Measurements from ENCODE around the gene SPOCK1. TPM values are rescaled to one million over a fixed set of nuclear protein-coding genes. Genes with fewer than 3 reads are reported as not detected.

The SPOCK1 gene
- polyA plus RNA-seq, 3 donors = 1.8 to 5.7 (median 2.1) TPM

- peaks cover 3 to 5% of the 10 kb centered on the region in 2 donors for H3K9me3 ChIP-seq (replicated peaks in 1 of 2; ENCODE audit: control insufficient read depth in 1 of 2, insufficient read depth in 1 of 2, low read length in 2 of 2)
- no peak overlapping the region for H3K9ac ChIP-seq (ENCODE audit: insufficient read depth, low read length, poor library complexity, severe bottlenecking)
- H3K4me3 ChIP-seq (replicated peaks in 1 of 3; ENCODE audit: low read depth in 2 of 3, low read length in 3 of 3) = no peak overlapping the region
- TF ChIP-seq CTCF (IDR thresholded peaks at IDR 0.05) = no peak
- no peaks in the 10 kb centered on the region for H3K4me1 ChIP-seq (ENCODE audit: control insufficient read depth in 1 of 2, insufficient read depth in 2 of 2, low read length in 2 of 2)
- H3K36me3 ChIP-seq (replicated peaks in 1 of 2; ENCODE audit: control insufficient read depth in 1 of 2, insufficient read depth in 2 of 2, low read length in 2 of 2) = no peaks in the 10 kb centered on the region
- no peak overlapping the region for H3K4me2 ChIP-seq (replicated peaks; ENCODE audit: extremely low read depth, low read length, poor library complexity, severe bottlenecking)
- peaks cover 0 to 11% of the 10 kb centered on the region in 2 donors for H3K36me3 Mint-ChIP-seq
- H4K20me1 ChIP-seq (ENCODE audit: insufficient read depth, low read length) = no peaks in the 10 kb centered on the region
- intact Hi-C loops (cut with micrococcal nuclease) = no loop called here
- no peak overlapping the region for H2AFZ ChIP-seq (ENCODE audit: insufficient read depth, low read depth, low read length, poor library complexity, severe bottlenecking)
- WGBS (ENCODE audit: insufficient coverage) = 87% methylated on average over 4 of the region's 5 CpGs
- no peaks in the 10 kb centered on the region for H3K4me1 Mint-ChIP-seq
- peaks cover 0 to 5% (median 3%) of the 10 kb centered on the region in 3 donors for H3K27me3 Mint-ChIP-seq (ENCODE audit: low read depth in 3 of 3)
- H3K27ac Mint-ChIP-seq = no peak overlapping the region
- H3K79me2 ChIP-seq (ENCODE audit: insufficient read depth, low read length) = no peaks in the 10 kb centered on the region
- peaks cover 8 to 25% (median 18%) of the 10 kb centered on the region in 7 donors for H3K9me3 Mint-ChIP-seq
- H3K27me3 ChIP-seq (ENCODE audit: control insufficient read depth in 2 of 2, insufficient read depth in 2 of 2, low read length in 2 of 2) = no peaks in the 10 kb centered on the region
- DNase-seq = no peak
- no peak overlapping the region for H3K4me3 Mint-ChIP-seq
- no peak overlapping the region for H3K27ac ChIP-seq (ENCODE audit: low read depth in 1 of 2, low read length in 2 of 2)
Observed at GRCh38 chr5:137533963-137534362, 34.8 kb upstream of the SPOCK1 start.

- Histone ChIP-seq H3K4me1 (ENCODE audit: control insufficient read depth in 1 of 2, insufficient read depth in 2 of 2, low read length in 2 of 2) (no peaks in the 10 kb centered on the region), H3K4me2 (replicated peaks; ENCODE audit: extremely low read depth, low read length, poor library complexity, severe bottlenecking) (no peak overlapping the region), H3K9ac (ENCODE audit: insufficient read depth, low read length, poor library complexity, severe bottlenecking) (no peak overlapping the region), H3K4me3 (replicated peaks in 1 of 3; ENCODE audit: low read depth in 2 of 3, low read length in 3 of 3) (no peak overlapping the region), H3K27ac (ENCODE audit: low read depth in 1 of 2, low read length in 2 of 2) (no peak overlapping the region), H3K36me3 (replicated peaks in 1 of 2; ENCODE audit: control insufficient read depth in 1 of 2, insufficient read depth in 2 of 2, low read length in 2 of 2) (no peaks in the 10 kb centered on the region), H3K27me3 (ENCODE audit: control insufficient read depth in 2 of 2, insufficient read depth in 2 of 2, low read length in 2 of 2) (no peaks in the 10 kb centered on the region), H2AFZ (ENCODE audit: insufficient read depth, low read depth, low read length, poor library complexity, severe bottlenecking) (no peak overlapping the region), H3K9me3 (replicated peaks in 1 of 2; ENCODE audit: control insufficient read depth in 1 of 2, insufficient read depth in 1 of 2, low read length in 2 of 2) (peaks cover 3 to 5% of the 10 kb centered on the region in 2 donors), H4K20me1 (ENCODE audit: insufficient read depth, low read length) (no peaks in the 10 kb centered on the region), H3K79me2 (ENCODE audit: insufficient read depth, low read length) (no peaks in the 10 kb centered on the region)
- peaks cover 2 to 21% (median 17%) of the 10 kb centered on the region in 7 donors for H3K9me3 Mint-ChIP-seq
- H3K27me3 Mint-ChIP-seq (ENCODE audit: low read depth in 3 of 3) = peaks cover 0 to 3% (median 2%) of the 10 kb centered on the region in 3 donors
- intact Hi-C loops (cut with micrococcal nuclease) = no loop called here
- H3K4me3 Mint-ChIP-seq = no peak overlapping the region
- H3K36me3 Mint-ChIP-seq = peaks cover 0 to 4% of the 10 kb centered on the region in 2 donors
- no peak for TF ChIP-seq CTCF (IDR thresholded peaks at IDR 0.05)
- no peak overlapping the region for H3K27ac Mint-ChIP-seq
- H3K4me1 Mint-ChIP-seq = no peaks in the 10 kb centered on the region
- DNase-seq = no peak
Observed at GRCh38 chr5:137531266-137531665, 32.1 kb upstream of the SPOCK1 start.
